T-helper 2 cell treated with Interferon-gamma antibody and Interleukin-4, amounts not matched to agents 100 ng/mL and 5 ng/mL, for 36 hours (primary cell): ENCODE results near the gene INPP5A. TPM values are rescaled to one million over a fixed set of nuclear protein-coding genes. Genes with fewer than 3 reads are reported as not detected.
"Not testable (repeated sequence)": the region's sequence is repeated elsewhere in the genome, so short reads cannot be mapped to it uniquely, and the experiment has no call there.

Source experiments
- intact Hi-C: fragments of 100-400 bp; cut with micrococcal nuclease; formaldehyde crosslinking; loops from one replicate; pipeline ENCODE4 v1.15.1; 2023
- total RNA-seq: library from RNA; stranded (reverse); gene quantifications from 2 replicates; pipeline ENCODE4 v1.2.3, GENCODE V29; 2022

INPP5A gene, protein sequence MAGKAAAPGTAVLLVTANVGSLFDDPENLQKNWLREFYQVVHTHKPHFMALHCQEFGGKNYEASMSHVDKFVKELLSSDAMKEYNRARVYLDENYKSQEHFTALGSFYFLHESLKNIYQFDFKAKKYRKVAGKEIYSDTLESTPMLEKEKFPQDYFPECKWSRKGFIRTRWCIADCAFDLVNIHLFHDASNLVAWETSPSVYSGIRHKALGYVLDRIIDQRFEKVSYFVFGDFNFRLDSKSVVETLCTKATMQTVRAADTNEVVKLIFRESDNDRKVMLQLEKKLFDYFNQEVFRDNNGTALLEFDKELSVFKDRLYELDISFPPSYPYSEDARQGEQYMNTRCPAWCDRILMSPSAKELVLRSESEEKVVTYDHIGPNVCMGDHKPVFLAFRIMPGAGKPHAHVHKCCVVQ
- total RNA-seq, result 10.4 and 11.6 TPM in 2 replicates

GRCh38 chr10:132537684-132538001 is at the start of gene INPP5A:
INPP5A (plus strand) TSS chr10:132537787; CDS start chr10:132538097, 310 bp downstream.
- intact Hi-C loops, result loop anchor here (1.0 to 5.0 kb wide), 10 partner anchors 14 to 725 kb away; partner anchors contain the start of genes DPYSL4, LRRC27, PPP2R2D and PWWP2B

GRCh38 chr10:132488231-132488821 is 49.3 kb upstream of the INPP5A start:
- intact Hi-C loops, result no loop called here

DNA sequence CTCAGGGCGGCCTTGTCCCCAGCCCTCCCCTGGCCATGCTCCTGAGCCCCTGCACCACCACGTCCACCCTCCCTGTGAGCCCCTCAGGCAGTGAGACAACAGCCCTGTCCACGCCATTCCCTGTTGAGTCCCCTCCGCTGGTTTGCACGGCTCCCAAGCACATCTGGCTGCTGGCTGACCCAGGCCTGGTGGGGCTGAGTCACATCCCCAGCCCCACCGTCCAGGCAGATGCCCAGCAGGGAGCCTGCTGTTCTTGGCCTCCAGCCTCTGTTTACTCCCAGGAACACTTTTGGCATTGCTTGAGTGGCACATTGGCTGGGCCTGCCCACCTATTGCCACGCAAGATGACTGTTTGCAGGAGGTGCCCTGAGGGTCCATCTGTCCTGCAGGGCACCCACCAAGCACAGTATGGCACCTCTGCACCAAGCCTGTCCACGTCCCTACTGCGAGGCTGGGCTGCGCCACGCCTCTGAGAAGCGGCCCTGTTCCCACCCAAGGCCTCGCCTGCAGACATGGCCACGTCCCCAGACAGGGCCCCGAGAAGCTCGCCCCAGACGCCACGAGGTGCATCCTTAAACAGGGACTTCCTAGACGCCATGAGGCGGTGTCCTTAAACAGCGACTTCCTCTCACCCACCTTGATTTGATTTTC is 48.4 kb upstream of the INPP5A start:
- intact Hi-C loops, result no loop called here

- intact Hi-C loops, result no loop called here
Observed at GRCh38 chr10:132489704-132490534, 47.7 kb upstream of the INPP5A start.

DNA sequence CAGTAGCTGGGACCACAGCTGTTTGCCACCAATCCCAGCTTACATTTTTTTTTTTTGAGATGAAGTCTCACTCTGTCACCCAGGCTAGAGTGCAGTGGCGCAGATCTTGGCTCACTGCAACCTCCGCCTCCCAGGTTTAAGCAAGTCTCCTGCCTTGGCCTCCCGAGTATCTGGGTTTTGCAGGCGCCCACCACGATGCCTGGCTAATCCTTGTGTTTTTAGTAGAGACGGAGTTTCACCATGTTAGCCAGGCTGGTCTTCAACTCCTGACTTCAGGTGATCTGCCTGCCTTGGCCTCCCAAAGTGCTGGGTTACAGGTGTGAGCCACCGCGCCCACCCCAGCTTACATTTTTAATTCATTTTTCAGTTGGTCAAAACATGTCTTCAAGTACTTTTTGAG is 46.1 kb upstream of the INPP5A start:
- intact Hi-C loops, result not testable (repeated sequence)

DNA sequence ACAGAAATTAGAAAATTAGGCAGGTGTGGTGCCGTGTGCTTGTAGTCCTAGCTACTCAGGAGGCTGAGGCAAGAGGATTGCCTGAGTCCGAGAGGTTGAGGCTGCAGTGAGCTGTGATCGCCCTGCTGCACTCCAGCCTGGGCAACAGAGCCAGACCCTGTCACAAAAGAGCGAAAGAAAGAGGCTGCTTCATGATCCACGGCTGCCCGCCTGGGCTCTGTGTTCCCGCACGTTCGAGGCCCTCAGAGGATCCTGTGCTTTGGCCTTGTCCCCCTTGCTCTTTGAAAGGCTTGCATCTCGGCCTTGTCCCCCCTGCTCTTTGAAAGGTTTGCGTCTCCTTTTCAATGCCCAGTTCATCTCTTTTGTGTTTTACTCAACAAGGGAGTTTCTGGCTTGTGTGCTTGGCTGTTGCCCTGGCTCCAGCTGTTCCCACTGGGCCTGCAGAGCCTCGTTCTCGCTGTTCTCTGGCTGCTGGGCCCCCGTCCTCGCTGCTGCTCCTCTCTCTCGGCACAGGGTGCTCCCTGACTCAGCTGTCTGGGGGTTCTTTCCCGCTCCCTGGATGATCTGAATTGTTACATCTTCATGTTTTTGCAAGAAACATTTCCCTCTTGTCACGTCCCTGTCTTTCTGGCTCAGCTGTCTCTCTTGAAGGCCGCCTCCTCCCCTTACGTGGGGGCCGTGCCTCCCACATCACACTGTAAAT is 45.1 kb upstream of the INPP5A start:
- intact Hi-C loops, result no loop called here

GRCh38 chr10:132493246-132493755 is 44.3 kb upstream of the INPP5A start:
- intact Hi-C loops, result no loop called here

DNA sequence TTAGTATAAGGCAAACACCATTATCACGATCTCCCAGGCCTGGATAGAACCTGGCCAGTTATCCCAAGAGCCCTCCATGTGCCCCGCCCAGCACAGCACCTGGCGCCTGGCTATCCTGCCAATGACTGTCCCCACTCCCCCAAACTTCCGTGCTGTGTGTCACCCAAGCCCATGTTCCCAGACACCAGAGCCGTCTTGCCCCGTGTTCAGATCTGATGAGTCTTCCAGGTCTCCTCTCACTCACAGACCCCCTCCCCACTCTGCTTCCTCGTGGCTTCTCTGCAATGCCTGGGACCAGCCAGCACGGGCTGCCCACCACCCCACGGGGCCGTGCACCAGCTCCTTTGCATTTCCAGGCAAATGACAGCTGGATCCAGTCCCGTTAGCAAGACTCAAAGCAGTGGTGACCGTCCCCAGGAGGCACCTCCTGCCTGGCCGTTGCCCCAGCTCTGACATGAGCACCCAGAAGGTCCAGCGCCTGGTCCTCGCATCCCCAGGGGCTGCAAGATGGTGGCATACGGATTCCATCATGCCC is 43.8 kb upstream of the INPP5A start:
- intact Hi-C loops, result no loop called here

- intact Hi-C loops, result no loop called here
Observed at GRCh38 chr10:132494866-132495630, 42.5 kb upstream of the INPP5A start.

DNA sequence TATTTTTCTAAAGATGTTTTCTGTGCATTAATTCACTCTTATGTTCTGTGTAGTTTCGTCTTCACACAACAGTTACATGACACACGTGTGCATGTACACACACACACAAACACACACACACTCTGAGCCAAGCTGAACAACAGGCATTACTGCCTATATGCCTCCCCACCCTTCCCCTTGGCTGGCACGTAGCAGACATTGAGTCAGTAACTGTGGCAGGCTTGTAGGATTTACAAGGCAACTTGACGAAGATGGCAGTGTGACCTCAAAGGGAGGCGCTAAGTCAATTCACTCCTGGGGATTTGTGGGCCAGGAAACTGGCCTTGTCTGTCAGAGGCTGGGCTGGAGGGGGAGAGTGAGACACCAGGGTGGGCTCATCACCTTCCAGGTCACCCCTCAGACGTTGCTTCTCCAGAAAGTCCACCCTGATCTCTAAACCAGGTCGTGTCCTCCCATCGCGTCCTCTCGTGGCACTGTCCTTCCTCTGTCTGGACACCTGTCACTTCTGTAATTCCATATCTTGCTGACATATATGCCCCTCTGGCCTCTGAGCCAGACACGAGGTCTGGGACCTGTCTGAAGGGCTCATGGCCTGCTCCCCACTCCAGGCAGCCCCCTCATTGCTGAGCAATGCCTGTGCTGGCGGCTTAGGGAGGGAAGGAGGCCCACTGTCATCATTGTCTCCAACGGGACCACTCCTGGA is 41.1 kb upstream of the INPP5A start:
- intact Hi-C loops, result no loop called here

DNA sequence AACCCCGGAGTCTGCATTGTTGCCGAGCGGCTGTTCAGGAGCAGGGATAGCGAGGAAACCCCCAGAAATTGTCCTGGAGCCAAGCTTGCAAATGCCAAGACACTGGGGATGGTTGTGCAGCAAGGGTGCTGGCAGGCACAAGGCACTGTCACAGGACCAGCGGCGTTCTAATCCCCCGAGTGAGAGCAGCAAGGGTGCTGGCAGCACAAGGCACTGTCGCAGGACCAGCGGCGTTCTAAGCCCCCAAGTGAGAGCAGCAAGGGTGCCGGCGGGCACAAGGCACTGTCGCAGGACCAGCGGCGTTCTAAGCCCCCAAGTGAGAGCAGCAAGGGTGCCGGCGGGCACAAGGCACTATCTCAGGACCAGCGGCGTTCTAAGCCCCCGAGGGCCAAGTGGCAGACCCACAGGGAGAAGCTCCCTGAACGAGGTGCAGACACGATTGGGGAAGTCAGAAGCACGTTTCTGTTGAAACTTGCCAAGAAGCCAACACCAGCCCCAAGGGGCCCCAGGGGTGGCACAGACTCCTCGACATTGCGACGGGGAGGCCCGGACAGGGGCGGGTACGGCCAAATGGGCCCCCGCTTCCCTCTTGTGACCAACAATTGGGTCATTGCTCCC is 40.4 kb upstream of the INPP5A start:
- intact Hi-C loops, result no loop called here

- intact Hi-C loops, result no loop called here
Observed at GRCh38 chr10:132497861-132498561, 39.6 kb upstream of the INPP5A start.

GRCh38 chr10:132498562-132499366 is 38.8 kb upstream of the INPP5A start:
- intact Hi-C loops, result no loop called here

GRCh38 chr10:132499367-132499685 is 38.3 kb upstream of the INPP5A start:
- intact Hi-C loops, result no loop called here

DNA sequence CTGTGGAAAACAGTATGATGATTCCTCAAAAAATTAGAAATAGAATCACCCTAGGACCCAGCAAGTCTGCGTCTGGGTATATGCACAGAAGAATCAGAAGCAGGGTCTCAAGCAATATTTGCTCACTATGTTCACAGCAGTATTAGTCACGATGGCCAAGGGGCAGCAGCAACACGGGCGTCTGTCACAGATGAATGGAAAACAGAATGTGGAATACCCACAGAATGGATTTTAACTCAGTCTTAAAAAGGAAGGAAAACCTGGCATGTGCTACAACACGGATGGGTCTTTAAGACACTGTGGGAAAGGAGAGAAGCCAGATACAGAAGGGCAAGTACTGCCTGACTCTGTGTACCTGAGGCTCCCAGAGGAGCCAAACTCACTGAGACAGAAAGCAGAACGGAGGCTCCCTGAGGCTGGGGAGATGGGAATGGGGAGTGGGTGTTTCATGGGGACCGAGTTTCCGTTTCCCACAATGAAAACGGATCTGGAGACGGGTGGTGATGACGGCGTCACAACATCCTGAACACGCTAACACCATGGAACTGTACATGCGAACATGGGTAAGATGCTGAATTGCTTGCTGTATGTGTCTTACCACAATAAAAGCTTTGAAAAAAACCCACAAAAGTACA is 36.7 kb upstream of the INPP5A start:
- intact Hi-C loops, result no loop called here

GRCh38 chr10:132502544-132503300 is 34.9 kb upstream of the INPP5A start:
- intact Hi-C loops, result no loop called here
